AG09319 (cell line): Measurements from ENCODE around the gene S1PR4.

Source experiments
- DNase-seq: peaks from one replicate; pipeline ENCODE4 v3.0.0-alpha.2; 2010; ENCODE audit warnings: low read depth; ENCODE audit errors: extremely low read depth
- TF ChIP-seq, protein P1 (sequence below): IDR thresholded peaks from 2 replicates; pipeline ENCODE4 v1.5.1; 2011; ENCODE audit warnings: low read depth, mild to moderate bottlenecking, inconsistent platforms, low read length, moderate library complexity

S1PR4 gene

DNA sequence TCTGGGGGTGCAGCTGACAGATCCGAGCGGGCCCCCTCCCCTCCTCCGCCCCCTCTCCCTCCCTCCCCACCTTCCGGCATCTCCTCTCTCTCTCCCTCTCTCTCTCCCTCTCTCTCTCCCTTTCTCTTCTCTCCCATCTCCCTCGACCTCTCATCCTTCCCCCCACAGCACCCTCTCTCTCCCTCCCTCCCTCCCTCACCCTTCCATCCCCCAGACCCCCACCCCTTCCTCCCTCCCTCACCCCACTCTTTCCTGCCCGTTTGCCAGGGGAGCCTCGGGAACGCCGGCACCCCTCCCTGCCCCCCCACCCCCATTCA is 46.6 kb downstream of the S1PR4 start:
- TF ChIP-seq, protein P1, sequence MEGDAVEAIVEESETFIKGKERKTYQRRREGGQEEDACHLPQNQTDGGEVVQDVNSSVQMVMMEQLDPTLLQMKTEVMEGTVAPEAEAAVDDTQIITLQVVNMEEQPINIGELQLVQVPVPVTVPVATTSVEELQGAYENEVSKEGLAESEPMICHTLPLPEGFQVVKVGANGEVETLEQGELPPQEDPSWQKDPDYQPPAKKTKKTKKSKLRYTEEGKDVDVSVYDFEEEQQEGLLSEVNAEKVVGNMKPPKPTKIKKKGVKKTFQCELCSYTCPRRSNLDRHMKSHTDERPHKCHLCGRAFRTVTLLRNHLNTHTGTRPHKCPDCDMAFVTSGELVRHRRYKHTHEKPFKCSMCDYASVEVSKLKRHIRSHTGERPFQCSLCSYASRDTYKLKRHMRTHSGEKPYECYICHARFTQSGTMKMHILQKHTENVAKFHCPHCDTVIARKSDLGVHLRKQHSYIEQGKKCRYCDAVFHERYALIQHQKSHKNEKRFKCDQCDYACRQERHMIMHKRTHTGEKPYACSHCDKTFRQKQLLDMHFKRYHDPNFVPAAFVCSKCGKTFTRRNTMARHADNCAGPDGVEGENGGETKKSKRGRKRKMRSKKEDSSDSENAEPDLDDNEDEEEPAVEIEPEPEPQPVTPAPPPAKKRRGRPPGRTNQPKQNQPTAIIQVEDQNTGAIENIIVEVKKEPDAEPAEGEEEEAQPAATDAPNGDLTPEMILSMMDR = no peak
- no peak for DNase-seq

DNA sequence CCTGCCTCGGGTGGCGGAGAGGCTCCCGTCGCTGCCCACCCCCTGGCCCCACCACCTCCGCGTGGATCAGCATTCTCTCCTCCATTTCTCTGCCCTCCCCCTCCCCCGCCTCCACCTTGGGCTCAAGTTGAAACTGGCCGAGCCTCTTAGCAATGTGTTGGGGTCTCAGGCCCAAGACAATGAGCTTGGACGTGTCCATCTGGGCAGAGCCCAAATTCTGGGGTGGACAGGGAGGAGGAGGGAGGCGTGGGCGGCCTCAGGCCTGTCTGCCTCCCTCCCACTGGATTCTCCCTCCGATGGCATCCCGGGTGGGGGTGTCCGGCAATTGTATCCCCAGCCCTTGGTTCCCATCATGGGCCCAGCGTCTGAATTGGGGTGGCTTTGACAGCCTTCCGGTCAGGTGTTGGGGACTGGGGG is 47.1 kb downstream of the S1PR4 start:
- no peak for DNase-seq
- TF ChIP-seq, protein P1 = no peak

DNA sequence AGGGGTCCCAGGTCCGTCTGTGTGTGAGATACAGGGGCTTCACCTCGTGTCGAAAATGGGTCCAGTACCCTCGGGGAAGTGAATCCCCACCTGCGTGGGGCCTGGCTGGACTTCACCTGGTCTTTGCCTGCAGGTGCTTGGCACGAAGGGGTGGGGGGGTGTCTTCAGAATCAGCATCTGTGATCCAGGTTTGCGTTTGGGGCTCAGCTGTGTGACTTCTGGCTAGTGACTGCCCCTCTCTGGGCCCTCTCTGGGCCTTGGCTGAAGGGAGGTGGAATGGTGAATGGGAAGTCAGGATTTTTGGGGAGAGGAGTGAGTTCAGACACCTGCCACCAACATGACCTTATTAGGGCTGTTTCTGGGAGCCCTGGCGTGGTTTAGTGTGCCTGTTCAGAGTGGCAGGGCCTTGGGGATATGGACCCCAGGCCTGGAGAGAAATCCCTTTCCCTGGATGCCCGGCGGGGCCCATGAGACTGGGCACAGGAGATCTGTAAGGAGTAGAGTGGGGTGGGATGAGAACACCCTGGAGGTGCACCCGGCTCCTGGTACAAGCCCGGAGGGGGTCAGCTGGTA is 48.6 kb downstream of the S1PR4 start:
- DNase-seq = no peak
- TF ChIP-seq, protein P1 = no peak

DNA sequence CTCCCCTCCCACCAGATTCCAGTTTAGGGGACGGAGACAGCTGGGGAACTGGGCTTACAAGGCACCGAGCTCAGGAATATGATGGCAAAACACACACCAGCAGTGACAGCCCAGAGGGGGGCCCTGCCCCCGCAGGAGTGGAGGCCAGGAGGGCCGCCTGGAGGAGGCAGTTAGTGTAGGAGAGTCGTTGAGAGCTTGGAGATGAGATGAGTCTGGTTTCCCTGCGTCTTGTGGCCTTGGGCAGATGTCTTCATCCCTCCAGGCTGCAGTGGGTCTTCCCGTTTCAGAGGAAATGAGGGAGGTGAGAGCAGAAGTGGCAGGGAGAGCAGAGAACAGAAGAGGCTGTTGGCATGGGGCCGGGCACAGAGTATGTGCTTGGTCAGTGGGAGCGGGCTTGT is 50.8 kb downstream of the S1PR4 start:
- DNase-seq = no peak
- TF ChIP-seq, protein P1 = no peak
